Measurements from ENCODE around the gene APBB2.

DNA sequence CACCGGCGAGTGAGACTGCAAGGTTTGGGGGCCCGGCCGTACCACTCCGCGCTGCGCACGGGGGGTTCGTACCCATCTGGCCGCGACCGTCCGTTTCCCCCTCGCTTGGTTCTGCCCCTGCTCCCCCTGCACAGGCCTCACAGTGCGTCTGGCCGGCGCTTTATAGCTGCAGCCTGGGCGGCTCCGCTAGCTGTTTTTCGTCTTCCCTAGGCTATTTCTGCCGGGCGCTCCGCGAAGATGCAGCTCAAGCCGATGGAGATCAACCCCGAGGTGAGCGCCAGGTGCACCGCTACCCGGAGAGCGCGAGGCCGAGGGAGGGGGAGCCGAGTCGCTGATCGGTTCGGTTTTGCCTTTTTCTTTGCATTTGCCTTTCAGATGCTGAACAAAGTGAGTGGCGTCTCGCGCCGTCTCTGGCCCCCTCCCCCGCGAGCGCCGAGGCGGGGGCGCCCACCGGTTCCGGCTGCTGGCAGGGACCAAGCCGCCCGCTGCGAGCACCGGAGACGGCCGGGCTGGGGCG is 42.5 kb upstream of the APBB2 start, which contains the start of gene UCHL1:
- no peak for TF ChIP-seq CTCF (conservative IDR thresholded peaks at IDR 0.05; ENCODE audit: low read depth in 2 of 2)
- no peak for TF ChIP-seq EZH2 (IDR thresholded peaks at IDR 0.05; ENCODE audit: low read depth, unreplicated experiment)
- no peak for TF ChIP-seq STAT1 (IDR thresholded peaks at IDR 0.05; ENCODE audit: unreplicated experiment)
- peak; percentile 99 for TF ChIP-seq POLR2AphosphoS5 (IDR thresholded peaks at IDR 0.05; ENCODE audit: low read depth)
- TF ChIP-seq CREB1 (CRISPR knock-in tag; IDR thresholded peaks at IDR 0.05; ENCODE audit: low read depth) = peak; percentile 54
- TF ChIP-seq REST (IDR thresholded peaks at IDR 0.05; ENCODE audit: unreplicated experiment) = no peak
- TF ChIP-seq EZH2phosphoT487 (IDR thresholded peaks at IDR 0.05; ENCODE audit: unreplicated experiment) = no peak
